ENCODE results near the gene SPDYE18. TPM values are rescaled to one million over a fixed set of nuclear protein-coding genes. Genes with fewer than 3 reads are reported as not detected.
"Not testable (repeated sequence)": the region's sequence is repeated elsewhere in the genome, so short reads cannot be mapped to it uniquely, and the experiment has no call there.

SPDYE18 gene
- total RNA-seq, 1 donor from 2014 or later = 0.83 TPM

GRCh38 chr7:77006127-77007110 is 55.9 kb downstream of the SPDYE18 start:
- intact Hi-C loops (cut with micrococcal nuclease) = not testable (repeated sequence)

GRCh38 chr7:77005461-77006057 is 56.8 kb downstream of the SPDYE18 start:
- intact Hi-C loops (cut with micrococcal nuclease) = not testable (repeated sequence)

- intact Hi-C loops (cut with micrococcal nuclease) = not testable (repeated sequence)
These were observed 58.2 kb downstream of the SPDYE18 start for GRCh38 chr7:77004151-77004550.

- intact Hi-C loops (cut with micrococcal nuclease) = not testable (repeated sequence)
These were observed 59.1 kb downstream of the SPDYE18 start for GRCh38 chr7:77003241-77003640.

- intact Hi-C loops (cut with micrococcal nuclease) = not testable (repeated sequence)
These were observed 59.6 kb downstream of the SPDYE18 start for GRCh38 chr7:77002678-77003233.

GRCh38 chr7:77002104-77002503 is 60.3 kb downstream of the SPDYE18 start:
- intact Hi-C loops (cut with micrococcal nuclease) = not testable (repeated sequence)

Other genes with a start within 250 kb of the SPDYE18 start
- gene SPDYE17, start 30.2 kb downstream of the SPDYE18 start, total RNA-seq = not detected in 2 replicates
- 11.6 and 14.3 TPM in 2 replicates for gene CCDC146, start 60.1 kb upstream of the SPDYE18 start, total RNA-seq
- 3.4 and 4.4 TPM in 2 replicates for gene FGL2, start 137.3 kb upstream of the SPDYE18 start, total RNA-seq

Data from T-helper 1 cell treated with Interleukin-12 subunit alpha and Interleukin-12 subunit beta and Interleukin-4 antibody, amounts not matched to agents 30 ng/mL and 1 ng/mL, for 36 hours (primary cell).